Measurements from ENCODE around the gene ALK. TPM values are rescaled to one million over a fixed set of nuclear protein-coding genes. Genes with fewer than 3 reads are reported as not detected.

ALK gene
- total and polyA plus RNA-seq, 3 experiments from 2014 or later: not detected

DNA sequence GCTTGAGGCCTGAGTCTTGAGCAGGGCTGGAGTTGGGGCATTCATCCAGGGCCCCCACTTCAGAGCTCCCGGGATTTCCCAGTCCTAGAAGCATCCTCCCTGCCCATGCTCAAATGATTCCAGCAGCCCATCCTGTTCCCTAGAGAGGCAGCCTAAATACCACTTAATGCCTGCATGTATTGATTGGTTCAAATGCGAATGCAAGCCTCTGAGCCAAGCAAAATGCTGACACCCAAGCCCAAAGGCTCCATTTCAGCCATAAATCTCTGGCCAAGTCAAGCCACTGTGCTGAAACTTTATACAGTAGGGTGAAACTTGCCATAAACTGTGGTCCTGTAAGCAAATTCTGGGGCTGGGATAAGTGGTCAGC is 526.4 kb downstream of the ALK start:
- H3K4me1 Mint-ChIP-seq: no peaks in the 10 kb centered on the region
- no peak overlapping the region for H3K4me3 Mint-ChIP-seq
- H3K4me3 ChIP-seq (ENCODE audit: low read length): no peak overlapping the region
- H3K27ac Mint-ChIP-seq: no peak overlapping the region
- H3K36me3 ChIP-seq (ENCODE audit: insufficient read depth, low read length): no peaks in the 10 kb centered on the region
- no peaks in the 10 kb centered on the region for H3K27me3 ChIP-seq (ENCODE audit: insufficient read depth, low read length, poor library complexity, severe bottlenecking)
- ChIA-PET POLR2A (no interaction called here), CTCF (no interaction called here)
- no peak overlapping the region for H3K27ac ChIP-seq (ENCODE audit: low read depth, low read length)
- H3K9me3 Mint-ChIP-seq: no peaks in the 10 kb centered on the region
- peaks cover 9 to 46% of the 10 kb centered on the region in 2 donors for H3K27me3 Mint-ChIP-seq
- no peaks in the 10 kb centered on the region for H3K9me3 ChIP-seq (ENCODE audit: low read length)
- no peaks in the 10 kb centered on the region for H3K4me1 ChIP-seq (ENCODE audit: insufficient read depth, low read length)
- H3K36me3 Mint-ChIP-seq: no peaks in the 10 kb centered on the region
- no peak for DNase-seq

DNA sequence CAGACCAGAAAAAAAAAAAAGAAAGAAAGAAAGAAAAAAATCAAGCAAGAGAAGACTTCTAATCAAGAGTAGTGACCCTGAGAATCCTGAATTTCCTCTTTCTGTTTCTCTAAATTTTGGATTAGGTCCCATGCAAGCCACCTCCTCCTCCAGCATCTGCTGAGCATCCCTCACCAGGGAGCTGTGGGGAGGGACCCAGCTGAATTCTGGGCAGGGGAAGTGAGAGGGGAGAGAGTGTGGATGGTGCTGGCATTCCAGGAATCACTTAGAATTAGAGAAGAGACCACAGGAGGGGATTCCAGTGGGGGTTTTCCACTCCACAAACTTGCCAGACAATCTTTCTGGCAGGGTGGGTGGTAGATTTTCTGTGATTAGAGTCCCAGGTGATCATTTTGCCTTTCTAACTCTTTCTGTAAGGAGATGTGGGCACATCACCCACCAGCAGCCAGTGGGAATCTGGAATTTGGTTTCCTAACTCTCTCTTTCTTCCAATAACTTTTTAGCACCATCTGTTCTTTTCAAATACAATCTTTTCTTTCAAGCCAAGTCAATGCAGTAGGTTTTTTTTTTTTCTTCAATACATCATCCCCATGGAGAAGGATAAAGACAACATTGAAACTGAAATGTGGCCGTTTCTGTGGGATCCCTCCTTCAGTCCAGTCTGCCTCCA is 526.9 kb downstream of the ALK start:
- no peaks in the 10 kb centered on the region for H3K27me3 ChIP-seq (ENCODE audit: insufficient read depth, low read length, poor library complexity, severe bottlenecking)
- Mint-ChIP-seq H3K27ac (no peak overlapping the region), H3K4me3 (no peak overlapping the region), H3K27me3 (peaks cover 9 to 43% of the 10 kb centered on the region in 2 donors), H3K9me3 (no peaks in the 10 kb centered on the region), H3K36me3 (no peaks in the 10 kb centered on the region), H3K4me1 (no peaks in the 10 kb centered on the region)
- POLR2A ChIA-PET: no interaction called here
- CTCF ChIA-PET: no interaction called here
- no peak overlapping the region for H3K27ac ChIP-seq (ENCODE audit: low read depth, low read length)
- no peaks in the 10 kb centered on the region for H3K9me3 ChIP-seq (ENCODE audit: low read length)
- no peak overlapping the region for H3K4me3 ChIP-seq (ENCODE audit: low read length)
- H3K36me3 ChIP-seq (ENCODE audit: insufficient read depth, low read length): no peaks in the 10 kb centered on the region
- no peak for DNase-seq
- H3K4me1 ChIP-seq (ENCODE audit: insufficient read depth, low read length): no peaks in the 10 kb centered on the region

GRCh38 chr2:29393676-29394075 is 527.7 kb downstream of the ALK start:
- no peak overlapping the region for H3K4me3 ChIP-seq (ENCODE audit: low read length)
- Mint-ChIP-seq H3K36me3 (no peaks in the 10 kb centered on the region), H3K9me3 (no peaks in the 10 kb centered on the region), H3K27ac (no peak overlapping the region), H3K27me3 (peaks cover 11 to 43% of the 10 kb centered on the region in 2 donors), H3K4me1 (no peaks in the 10 kb centered on the region), H3K4me3 (no peak overlapping the region)
- ChIA-PET CTCF (no interaction called here), POLR2A (no interaction called here)
- no peaks in the 10 kb centered on the region for H3K27me3 ChIP-seq (ENCODE audit: insufficient read depth, low read length, poor library complexity, severe bottlenecking)
- H3K9me3 ChIP-seq (ENCODE audit: low read length): no peaks in the 10 kb centered on the region
- no peak for DNase-seq
- no peaks in the 10 kb centered on the region for H3K4me1 ChIP-seq (ENCODE audit: insufficient read depth, low read length)
- H3K27ac ChIP-seq (ENCODE audit: low read depth, low read length): no peak overlapping the region
- no peaks in the 10 kb centered on the region for H3K36me3 ChIP-seq (ENCODE audit: insufficient read depth, low read length)

DNA sequence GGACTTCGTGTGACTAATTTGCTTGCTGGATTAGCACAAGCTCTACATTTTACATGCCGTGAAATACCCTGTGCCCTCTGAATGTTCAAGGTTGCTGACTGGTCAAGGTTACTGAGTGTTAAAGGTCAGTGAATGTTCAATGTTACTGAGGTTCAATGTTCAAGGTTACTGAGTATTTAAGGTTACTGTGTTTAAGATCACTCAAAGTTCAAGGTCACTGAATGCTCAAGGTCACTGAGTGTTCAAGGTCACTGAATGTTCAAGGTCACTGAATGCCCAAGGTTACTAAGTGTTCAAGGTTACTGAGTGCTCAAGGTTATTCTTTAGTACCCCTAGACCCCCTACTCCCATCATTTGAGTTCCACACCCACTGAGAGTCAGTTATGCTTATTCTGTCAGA is 528.6 kb downstream of the ALK start:
- no peaks in the 10 kb centered on the region for H3K36me3 ChIP-seq (ENCODE audit: insufficient read depth, low read length)
- H3K4me3 ChIP-seq (ENCODE audit: low read length): no peak overlapping the region
- H3K36me3 Mint-ChIP-seq: no peaks in the 10 kb centered on the region
- no peaks in the 10 kb centered on the region for H3K4me1 ChIP-seq (ENCODE audit: insufficient read depth, low read length)
- H3K4me3 Mint-ChIP-seq: no peak overlapping the region
- no peaks in the 10 kb centered on the region for H3K4me1 Mint-ChIP-seq
- ChIA-PET POLR2A (no interaction called here), CTCF (no interaction called here)
- no peak for DNase-seq
- H3K9me3 ChIP-seq (ENCODE audit: low read length): no peaks in the 10 kb centered on the region
- H3K27ac ChIP-seq (ENCODE audit: low read depth, low read length): no peak overlapping the region
- no peaks in the 10 kb centered on the region for H3K27me3 ChIP-seq (ENCODE audit: insufficient read depth, low read length, poor library complexity, severe bottlenecking)
- peaks cover 12 to 44% of the 10 kb centered on the region in 2 donors for H3K27me3 Mint-ChIP-seq
- H3K27ac Mint-ChIP-seq: no peak overlapping the region
- no peaks in the 10 kb centered on the region for H3K9me3 Mint-ChIP-seq

- Histone ChIP-seq H3K4me3 (ENCODE audit: low read length) (no peak overlapping the region), H3K27ac (ENCODE audit: low read depth, low read length) (no peak overlapping the region), H3K4me1 (ENCODE audit: insufficient read depth, low read length) (no peaks in the 10 kb centered on the region), H3K27me3 (ENCODE audit: insufficient read depth, low read length, poor library complexity, severe bottlenecking) (no peaks in the 10 kb centered on the region), H3K36me3 (ENCODE audit: insufficient read depth, low read length) (no peaks in the 10 kb centered on the region), H3K9me3 (ENCODE audit: low read length) (no peaks in the 10 kb centered on the region)
- Mint-ChIP-seq H3K36me3 (no peaks in the 10 kb centered on the region), H3K4me1 (no peaks in the 10 kb centered on the region), H3K4me3 (no peak overlapping the region), H3K9me3 (no peaks in the 10 kb centered on the region), H3K27me3 (peaks cover 12 to 46% of the 10 kb centered on the region in 2 donors), H3K27ac (no peak overlapping the region)
- CTCF ChIA-PET: interaction anchor here (1.1 kb wide), 1 partner anchor 20 kb away, joined by 3 read pairs; no protein-coding TSS in a partner anchor
- POLR2A ChIA-PET: no interaction called here
- no peak for DNase-seq
Measured at GRCh38 chr2:29390136-29390535, 531.2 kb downstream of the ALK start.

DNA sequence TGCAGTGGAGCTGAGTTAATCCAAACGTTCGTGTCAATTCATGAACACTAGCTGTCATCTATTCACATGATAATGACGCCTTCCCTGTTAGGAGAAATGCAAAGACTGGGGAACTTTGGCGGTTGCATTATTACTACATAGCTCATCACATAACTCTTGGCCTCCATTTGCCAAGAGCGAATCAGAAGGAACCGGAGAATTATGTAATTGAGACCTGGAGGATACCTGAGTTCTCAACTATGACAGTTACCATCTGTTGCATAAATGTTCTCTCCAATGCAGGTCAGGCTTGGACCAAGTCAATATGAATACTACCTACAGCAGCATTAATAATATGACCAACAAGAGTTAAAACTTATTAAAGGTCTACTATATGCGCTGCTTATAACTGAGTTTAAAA is 531.7 kb downstream of the ALK start:
- H3K4me3 ChIP-seq (ENCODE audit: low read length): no peak overlapping the region
- CTCF ChIA-PET: interaction anchor here (1.1 kb wide), 1 partner anchor 19 kb away, joined by 3 read pairs; no protein-coding TSS in a partner anchor
- H3K27ac ChIP-seq (ENCODE audit: low read depth, low read length): no peak overlapping the region
- Mint-ChIP-seq H3K9me3 (no peaks in the 10 kb centered on the region), H3K36me3 (no peaks in the 10 kb centered on the region), H3K4me3 (no peak overlapping the region), H3K27me3 (peaks cover 12 to 42% of the 10 kb centered on the region in 2 donors), H3K27ac (no peak overlapping the region), H3K4me1 (no peaks in the 10 kb centered on the region)
- no peak for DNase-seq
- no peaks in the 10 kb centered on the region for H3K9me3 ChIP-seq (ENCODE audit: low read length)
- no peaks in the 10 kb centered on the region for H3K27me3 ChIP-seq (ENCODE audit: insufficient read depth, low read length, poor library complexity, severe bottlenecking)
- POLR2A ChIA-PET: no interaction called here
- no peaks in the 10 kb centered on the region for H3K36me3 ChIP-seq (ENCODE audit: insufficient read depth, low read length)
- no peaks in the 10 kb centered on the region for H3K4me1 ChIP-seq (ENCODE audit: insufficient read depth, low read length)

DNA sequence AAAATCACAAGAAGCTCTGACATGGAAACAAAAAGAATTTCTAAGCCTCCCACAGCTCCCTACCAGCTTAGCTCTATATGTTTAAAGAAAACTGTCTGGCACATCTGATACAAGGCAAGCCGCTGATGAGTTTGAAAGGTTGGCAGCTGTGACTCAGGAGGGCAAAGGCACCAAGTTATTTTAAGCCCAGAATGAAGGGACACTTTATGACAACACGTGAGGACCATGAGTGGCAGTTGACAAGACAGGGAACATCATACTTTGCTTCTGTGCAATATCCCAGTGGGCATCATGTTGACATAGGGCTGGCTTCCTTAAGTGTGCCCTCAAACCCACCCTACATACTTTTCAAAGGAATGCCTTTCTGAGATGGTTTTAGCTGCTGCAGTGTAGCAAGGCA is 533.3 kb downstream of the ALK start:
- H3K36me3 ChIP-seq (ENCODE audit: insufficient read depth, low read length): no peaks in the 10 kb centered on the region
- peaks cover 12 to 37% of the 10 kb centered on the region in 2 donors for H3K27me3 Mint-ChIP-seq
- ChIA-PET CTCF (interaction anchor here (0.9 kb wide), 1 partner anchor 10 kb away, joined by 3 read pairs; no protein-coding TSS in a partner anchor), POLR2A (no interaction called here)
- H3K27me3 ChIP-seq (ENCODE audit: insufficient read depth, low read length, poor library complexity, severe bottlenecking): no peaks in the 10 kb centered on the region
- H3K36me3 Mint-ChIP-seq: no peaks in the 10 kb centered on the region
- no peaks in the 10 kb centered on the region for H3K4me1 ChIP-seq (ENCODE audit: insufficient read depth, low read length)
- no peak overlapping the region for H3K4me3 Mint-ChIP-seq
- no peak overlapping the region for H3K4me3 ChIP-seq (ENCODE audit: low read length)
- DNase-seq: no peak
- H3K9me3 Mint-ChIP-seq: no peaks in the 10 kb centered on the region
- H3K9me3 ChIP-seq (ENCODE audit: low read length): no peaks in the 10 kb centered on the region
- no peak overlapping the region for H3K27ac Mint-ChIP-seq
- no peak overlapping the region for H3K27ac ChIP-seq (ENCODE audit: low read depth, low read length)
- no peaks in the 10 kb centered on the region for H3K4me1 Mint-ChIP-seq

GRCh38 chr2:29382486-29382885 is 538.9 kb downstream of the ALK start:
- no peak overlapping the region for H3K4me3 Mint-ChIP-seq
- H3K36me3 Mint-ChIP-seq: no peaks in the 10 kb centered on the region
- POLR2A ChIA-PET: no interaction called here
- Histone ChIP-seq H3K36me3 (ENCODE audit: insufficient read depth, low read length) (no peaks in the 10 kb centered on the region), H3K9me3 (ENCODE audit: low read length) (no peaks in the 10 kb centered on the region), H3K4me1 (ENCODE audit: insufficient read depth, low read length) (no peaks in the 10 kb centered on the region), H3K4me3 (ENCODE audit: low read length) (no peak overlapping the region), H3K27ac (ENCODE audit: low read depth, low read length) (no peak overlapping the region), H3K27me3 (ENCODE audit: insufficient read depth, low read length, poor library complexity, severe bottlenecking) (no peaks in the 10 kb centered on the region)
- no peaks in the 10 kb centered on the region for H3K9me3 Mint-ChIP-seq
- CTCF ChIA-PET: no interaction called here
- H3K27ac Mint-ChIP-seq: no peak overlapping the region
- H3K27me3 Mint-ChIP-seq: peaks cover 14 to 41% of the 10 kb centered on the region in 2 donors
- DNase-seq: no peak
- no peaks in the 10 kb centered on the region for H3K4me1 Mint-ChIP-seq
